NCI-H446 (cell line): ENCODE measurements around the gene ODR4.
"Not testable (repeated sequence)": the region's sequence is repeated elsewhere in the genome, so short reads cannot be mapped to it uniquely, and the experiment has no call there.

ENCODE experiments used
- DNase-seq, 2 experiments: peaks; one replicate each; lab custom pipeline; 2025; lab: John Stamatoyannopoulos, UW

The ODR4 gene

GRCh38 chr1:186421446-186421845, 45.8 kb downstream of the ODR4 start:
- no peak for DNase-seq

- DNase-seq, result peak in 1 of 2 experiments; percentile 33
These were observed 48.9 kb downstream of the ODR4 start for GRCh38 chr1:186424539-186424938.

- DNase-seq, result no peak
These were observed 50.5 kb downstream of the ODR4 start for GRCh38 chr1:186426118-186426517.

- DNase-seq, result no peak
These were observed 53.4 kb downstream of the ODR4 start for GRCh38 chr1:186429017-186429416.

- DNase-seq, result no peak
These were observed 59.7 kb downstream of the ODR4 start for GRCh38 chr1:186435336-186435735.

GRCh38 chr1:186438567-186438966, 62.9 kb downstream of the ODR4 start:
- no peak for DNase-seq

- DNase-seq, result no peak
These were observed 64.9 kb downstream of the ODR4 start for GRCh38 chr1:186440584-186440983.

- DNase-seq, result no peak
These were observed 67.2 kb downstream of the ODR4 start for GRCh38 chr1:186442651-186443375.

- DNase-seq, result no peak
These were observed 68.0 kb downstream of the ODR4 start for GRCh38 chr1:186443638-186444037.

GRCh38 chr1:186446152-186446551, 70.5 kb downstream of the ODR4 start:
- DNase-seq, result no peak

GRCh38 chr1:186454981-186455380, 79.3 kb downstream of the ODR4 start:
- no peak for DNase-seq

GRCh38 chr1:186456729-186457255, 81.2 kb downstream of the ODR4 start:
- no peak for DNase-seq

GRCh38 chr1:186459161-186459560, 83.5 kb downstream of the ODR4 start:
- not testable (repeated sequence) for DNase-seq

GRCh38 chr1:186461014-186461413, 85.4 kb downstream of the ODR4 start, which contains the start of gene PDC:
Gene PDC, minus strand, starts transcription at chr1:186461114. Its CDS starts 11,655 bp downstream, at chr1:186449459.
- no peak for DNase-seq

GRCh38 chr1:186463511-186463910, 87.9 kb downstream of the ODR4 start:
- no peak for DNase-seq

- DNase-seq, result no peak
These were observed 88.3 kb downstream of the ODR4 start for GRCh38 chr1:186463926-186464325.

GRCh38 chr1:186465491-186465890, 89.9 kb downstream of the ODR4 start:
- not testable (repeated sequence) for DNase-seq

- no peak for DNase-seq
These were observed 90.3 kb downstream of the ODR4 start for GRCh38 chr1:186465946-186466345.
